GM19324 (cell line): ENCODE results near the gene UTP3.
"Not testable (repeated sequence)": the region's sequence is repeated elsewhere in the genome, so short reads cannot be mapped to it uniquely, and the experiment has no call there.

Experiments
- ATAC-seq: cut with Tn5 transposase; IDR thresholded peaks from one replicate; pipeline ENCODE4 v1.9.1; 2021; ENCODE audit warnings: mild to moderate bottlenecking, moderate library complexity; ENCODE audit not compliant: unreplicated experiment, low FRiP score

The UTP3 gene

GRCh38 chr4:70714079-70714887, 26.0 kb downstream of the UTP3 start:
- ATAC-seq: peak; percentile 31

GRCh38 chr4:70715097-70715496, 26.8 kb downstream of the UTP3 start:
- no peak for ATAC-seq

- ATAC-seq: no peak
Measured at GRCh38 chr4:70718811-70719604, 30.7 kb downstream of the UTP3 start.

DNA sequence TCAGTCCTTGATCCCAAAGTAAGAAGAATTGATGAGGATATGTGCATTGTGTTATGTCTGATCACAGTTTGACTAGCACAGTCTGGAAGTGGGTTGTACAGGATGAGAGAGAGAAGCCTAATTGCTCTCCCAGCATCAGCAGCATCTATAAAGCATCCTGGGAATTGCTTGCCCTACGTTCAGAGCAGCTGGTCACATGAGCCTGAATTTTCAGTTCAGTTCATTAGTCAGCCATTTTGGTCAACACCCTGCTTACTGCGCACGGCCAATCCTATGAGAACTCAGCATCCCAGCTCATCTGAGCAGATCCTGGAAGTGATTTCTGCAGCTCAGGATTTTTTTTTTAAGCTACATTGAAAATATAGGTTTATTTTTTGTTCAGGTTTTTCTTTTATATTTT, 33.4 kb downstream of the UTP3 start, which contains the start of gene RUFY3:
RUFY3 (plus strand) TSS at position 218 of the 400 bp plus-strand sequence. CDS start 610 bp downstream, outside the sequence.
- no peak for ATAC-seq

- no peak for ATAC-seq
Measured at GRCh38 chr4:70722199-70722791, 34.0 kb downstream of the UTP3 start.

GRCh38 chr4:70724463-70724862, 36.1 kb downstream of the UTP3 start:
- ATAC-seq: no peak

- no peak for ATAC-seq
Measured at GRCh38 chr4:70725633-70726032, 37.3 kb downstream of the UTP3 start.

GRCh38 chr4:70726515-70726914, 38.2 kb downstream of the UTP3 start:
- ATAC-seq: not testable (repeated sequence)

GRCh38 chr4:70728091-70728490, 39.8 kb downstream of the UTP3 start:
- no peak for ATAC-seq

DNA sequence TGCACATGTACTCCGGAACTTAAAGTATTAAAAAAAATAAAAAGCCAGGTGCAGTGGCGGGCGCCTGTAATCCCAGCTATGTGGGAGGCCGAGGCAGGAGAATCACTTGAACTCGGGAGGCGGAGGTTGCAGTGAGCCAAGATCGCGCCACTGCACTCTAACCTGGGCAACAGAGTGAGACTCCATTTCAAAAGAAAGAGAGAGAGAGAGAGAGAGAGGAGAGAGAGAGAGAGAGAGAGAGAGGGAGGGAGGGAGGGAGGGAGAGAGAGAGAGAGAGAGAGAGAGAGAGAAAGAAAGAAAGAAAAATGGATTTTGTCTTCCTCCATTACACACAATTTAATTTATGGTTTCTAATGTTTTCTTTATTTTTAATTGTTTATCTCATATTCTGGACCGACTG, 44.5 kb downstream of the UTP3 start:
- not testable (repeated sequence) for ATAC-seq

GRCh38 chr4:70734168-70734954, 46.0 kb downstream of the UTP3 start:
- peak; percentile 90 for ATAC-seq

- ATAC-seq: no peak
Measured at GRCh38 chr4:70734971-70735370, 46.6 kb downstream of the UTP3 start.

DNA sequence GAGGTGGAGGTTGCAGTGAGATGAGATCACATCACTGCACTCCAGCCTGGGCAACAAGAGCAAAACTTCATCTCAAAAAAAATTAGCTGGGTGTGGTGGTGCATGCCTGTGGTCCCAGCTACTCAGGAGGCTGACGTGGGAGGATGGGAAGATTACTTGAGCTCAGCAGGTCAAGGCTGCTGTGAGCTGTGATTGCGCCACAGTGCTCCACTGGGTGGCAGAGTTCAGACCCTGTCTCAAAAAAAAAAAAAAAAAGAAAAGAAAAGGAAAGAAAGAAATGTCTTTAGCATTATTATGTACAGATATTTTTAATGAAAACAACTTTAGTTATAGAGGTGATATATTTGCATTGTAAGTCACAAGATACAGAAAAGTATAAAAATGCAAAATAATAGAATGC, 47.6 kb downstream of the UTP3 start:
- ATAC-seq: not testable (repeated sequence)

DNA sequence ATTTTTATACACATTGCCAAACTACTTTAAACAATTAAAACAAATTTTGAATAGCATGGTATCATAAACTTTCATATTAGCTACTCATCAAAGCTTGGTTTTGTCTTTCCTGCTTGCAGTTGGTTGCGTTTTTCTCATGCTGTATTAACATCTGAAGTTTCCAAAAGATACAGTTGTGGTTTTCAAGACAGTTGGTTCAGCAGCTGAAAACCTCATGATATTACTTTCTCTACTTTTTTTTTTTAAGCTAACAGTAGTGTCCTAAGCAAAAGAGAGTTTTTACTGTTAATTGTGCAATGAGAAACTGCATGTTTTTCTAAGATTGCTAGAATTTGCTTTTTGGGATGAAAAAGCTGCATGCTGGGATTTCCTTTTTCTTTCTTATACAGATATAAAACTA, 48.7 kb downstream of the UTP3 start:
- ATAC-seq: no peak

DNA sequence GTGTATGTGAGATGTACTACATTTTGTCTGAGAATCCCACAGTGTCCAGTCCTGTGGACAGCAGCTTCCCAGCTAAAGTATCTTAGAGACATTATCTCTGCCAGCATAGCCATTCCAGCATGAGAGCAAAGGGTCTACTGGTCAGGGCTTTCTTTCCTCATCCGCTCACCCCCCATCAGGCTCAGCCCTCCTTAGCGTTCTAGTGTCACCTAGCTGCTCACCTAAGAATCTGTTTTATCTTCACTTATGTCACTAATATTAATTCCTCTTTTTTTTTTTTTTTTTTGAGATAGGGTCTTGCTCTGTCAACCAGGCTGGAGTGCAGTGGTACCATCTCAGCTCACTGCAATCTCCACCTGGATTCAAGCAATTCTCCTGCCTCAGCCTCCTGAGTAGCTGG, 49.1 kb downstream of the UTP3 start:
- no peak for ATAC-seq

DNA sequence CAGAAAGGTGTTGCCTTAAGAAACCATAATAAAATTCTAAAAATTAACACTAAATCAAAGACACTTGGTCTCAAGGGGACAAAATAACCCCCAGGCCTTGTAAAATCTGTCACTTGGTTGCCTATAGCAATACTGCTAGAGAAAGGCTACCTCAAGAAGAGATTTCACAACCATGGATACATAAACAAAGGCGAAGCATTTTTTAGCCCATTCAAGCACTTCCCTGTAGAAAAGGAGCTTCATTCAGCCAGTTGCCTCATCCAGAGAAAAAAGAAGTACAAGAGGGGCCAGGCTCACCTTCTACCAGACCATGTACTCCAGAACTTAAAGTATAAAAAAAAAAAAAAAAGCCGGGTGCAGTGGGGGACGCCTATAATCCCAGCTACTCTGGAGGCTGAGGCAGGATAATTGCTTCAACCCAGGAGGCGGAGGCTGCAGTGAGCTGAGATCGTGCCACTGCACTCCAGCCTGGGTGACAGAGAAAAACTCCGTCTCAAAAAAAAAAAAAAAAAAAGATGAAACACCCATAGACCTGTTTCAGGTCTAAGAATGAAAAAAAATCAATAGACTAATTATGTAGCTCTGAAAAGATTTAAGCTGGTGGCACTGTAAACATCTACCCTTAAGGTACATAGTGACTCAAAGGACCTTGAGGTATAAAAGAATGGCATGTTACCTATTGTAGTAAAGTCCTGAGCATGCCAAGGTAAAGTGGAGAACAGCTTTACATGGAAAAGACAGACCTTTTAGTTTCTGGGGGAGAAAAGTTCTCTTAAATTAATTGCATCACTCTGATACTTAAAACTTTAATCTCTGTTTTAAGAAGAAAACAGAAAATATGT, 51.4 kb downstream of the UTP3 start:
- no peak for ATAC-seq
